ENCODE results near the gene PAX5.
"Not testable (repeated sequence)": the region's sequence is repeated elsewhere in the genome, so short reads cannot be mapped to it uniquely, and the experiment has no call there.

Gene PAX5

GRCh38 chr9:37079370-37080164 is 45.5 kb upstream of the PAX5 start (continued):
- TF ChIP-seq TSHZ1 (tag by site-specific recombination; IDR thresholded peaks at IDR 0.05; ENCODE audit: borderline replicate concordance) = no peak
- peak; percentile 98 for TF ChIP-seq ZNF18 (tag by site-specific recombination; IDR thresholded peaks at IDR 0.05)
- peak; percentile 72 for TF ChIP-seq KLF9 (tag by site-specific recombination; IDR thresholded peaks at IDR 0.05; ENCODE audit: low read depth)
- no peak for TF ChIP-seq ZNF350 (tag by site-specific recombination; IDR thresholded peaks at IDR 0.05)
- peak; percentile 99 for TF ChIP-seq SCRT2 (tag by site-specific recombination; IDR thresholded peaks at IDR 0.05)
- no peak for TF ChIP-seq ZNF214 (tag by site-specific recombination; IDR thresholded peaks at IDR 0.05; ENCODE audit: borderline replicate concordance)
- peak; percentile 79 for TF ChIP-seq IKZF3 (tag by site-specific recombination; IDR thresholded peaks at IDR 0.05)
- TF ChIP-seq, protein P1, sequence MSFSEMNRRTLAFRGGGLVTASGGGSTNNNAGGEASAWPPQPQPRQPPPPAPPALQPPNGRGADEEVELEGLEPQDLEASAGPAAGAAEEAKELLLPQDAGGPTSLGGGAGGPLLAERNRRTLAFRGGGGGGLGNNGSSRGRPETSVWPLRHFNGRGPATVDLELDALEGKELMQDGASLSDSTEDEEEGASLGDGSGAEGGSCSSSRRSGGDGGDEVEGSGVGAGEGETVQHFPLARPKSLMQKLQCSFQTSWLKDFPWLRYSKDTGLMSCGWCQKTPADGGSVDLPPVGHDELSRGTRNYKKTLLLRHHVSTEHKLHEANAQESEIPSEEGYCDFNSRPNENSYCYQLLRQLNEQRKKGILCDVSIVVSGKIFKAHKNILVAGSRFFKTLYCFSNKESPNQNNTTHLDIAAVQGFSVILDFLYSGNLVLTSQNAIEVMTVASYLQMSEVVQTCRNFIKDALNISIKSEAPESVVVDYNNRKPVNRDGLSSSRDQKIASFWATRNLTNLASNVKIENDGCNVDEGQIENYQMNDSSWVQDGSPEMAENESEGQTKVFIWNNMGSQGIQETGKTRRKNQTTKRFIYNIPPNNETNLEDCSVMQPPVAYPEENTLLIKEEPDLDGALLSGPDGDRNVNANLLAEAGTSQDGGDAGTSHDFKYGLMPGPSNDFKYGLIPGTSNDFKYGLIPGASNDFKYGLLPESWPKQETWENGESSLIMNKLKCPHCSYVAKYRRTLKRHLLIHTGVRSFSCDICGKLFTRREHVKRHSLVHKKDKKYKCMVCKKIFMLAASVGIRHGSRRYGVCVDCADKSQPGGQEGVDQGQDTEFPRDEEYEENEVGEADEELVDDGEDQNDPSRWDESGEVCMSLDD (tag by site-specific recombination; IDR thresholded peaks at IDR 0.05) = peak; percentile 69

- H3K4me3 ChIP-seq (ENCODE audit: low read depth, low read length); H3K36me3 ChIP-seq (ENCODE audit: control insufficient read depth in 2 of 2, insufficient read depth in 1 of 2, low read length in 2 of 2); H3K9me3 ChIP-seq (ENCODE audit: control insufficient read depth, insufficient read depth, low read depth, low read length); POLR2A ChIA-PET; H3K4me1 ChIP-seq (ENCODE audit: control insufficient read depth, insufficient read depth, low read length); H3K27ac ChIP-seq (ENCODE audit: extremely low read depth, low read depth, low read length); CTCF ChIA-PET: not testable (repeated sequence)
Observed at GRCh38 chr9:37074790-37075189, 40.7 kb upstream of the PAX5 start.

DNA sequence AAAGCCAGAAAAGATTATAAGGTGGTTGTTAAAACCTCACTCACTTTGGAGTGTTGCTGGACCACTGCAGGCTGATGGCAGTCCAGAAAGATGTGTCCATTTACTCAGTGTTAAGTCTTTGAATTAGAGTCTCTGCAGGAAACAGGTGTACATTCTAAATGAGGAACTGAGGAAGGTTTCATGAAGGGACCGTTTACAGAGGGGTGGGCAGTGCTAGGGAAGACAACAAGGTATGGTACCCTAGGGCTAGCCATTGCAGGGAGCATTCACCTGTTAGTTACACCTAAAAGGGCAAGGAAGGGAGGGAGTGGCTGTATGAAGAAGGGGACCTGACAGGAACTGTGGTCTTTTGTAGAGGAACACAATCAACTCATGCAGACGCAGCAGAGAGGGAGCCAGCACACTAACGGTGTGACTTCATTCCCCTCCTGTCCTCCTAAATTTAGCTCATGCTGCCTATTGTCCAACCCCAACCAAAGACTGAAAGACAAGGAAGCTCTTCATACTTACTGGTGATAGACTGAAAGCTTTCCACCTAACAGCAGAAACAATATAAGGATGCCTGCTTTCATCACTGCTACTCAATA is 32.2 kb upstream of the PAX5 start:
- POLR2A ChIA-PET = no interaction called here
- no peak overlapping the region for H3K27ac ChIP-seq (ENCODE audit: extremely low read depth, low read depth, low read length)
- H3K36me3 ChIP-seq (ENCODE audit: control insufficient read depth in 2 of 2, insufficient read depth in 1 of 2, low read length in 2 of 2) = no peaks in the 10 kb centered on the region
- H3K4me1 ChIP-seq (ENCODE audit: control insufficient read depth, insufficient read depth, low read length) = no peaks in the 10 kb centered on the region
- no peak overlapping the region for H3K4me3 ChIP-seq (ENCODE audit: low read depth, low read length)
- CTCF ChIA-PET = no interaction called here
- no peaks in the 10 kb centered on the region for H3K9me3 ChIP-seq (ENCODE audit: control insufficient read depth, insufficient read depth, low read depth, low read length)
- TF ChIP-seq, protein P2, sequence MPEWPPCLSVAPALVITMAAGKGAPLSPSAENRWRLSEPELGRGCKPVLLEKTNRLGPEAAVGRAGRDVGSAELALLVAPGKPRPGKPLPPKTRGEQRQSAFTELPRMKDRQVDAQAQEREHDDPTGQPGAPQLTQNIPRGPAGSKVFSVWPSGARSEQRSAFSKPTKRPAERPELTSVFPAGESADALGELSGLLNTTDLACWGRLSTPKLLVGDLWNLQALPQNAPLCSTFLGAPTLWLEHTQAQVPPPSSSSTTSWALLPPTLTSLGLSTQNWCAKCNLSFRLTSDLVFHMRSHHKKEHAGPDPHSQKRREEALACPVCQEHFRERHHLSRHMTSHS (tag by site-specific recombination; IDR thresholded peaks at IDR 0.05) = no peak
- TF ChIP-seq ZNF777 (tag by site-specific recombination; IDR thresholded peaks at IDR 0.05; ENCODE audit: borderline replicate concordance) (no peak), ZNF600 (tag by site-specific recombination; IDR thresholded peaks at IDR 0.05) (no peak), ZNF561 (tag by site-specific recombination; IDR thresholded peaks at IDR 0.05; ENCODE audit: borderline replicate concordance) (no peak), ZNF202 (tag by site-specific recombination; IDR thresholded peaks at IDR 0.05; ENCODE audit: borderline replicate concordance) (no peak), ZNF514 (tag by site-specific recombination; IDR thresholded peaks at IDR 0.05) (no peak)

All from HEK293 (cell line).